A549 (cell line): ENCODE data around the gene PYROXD2. TPM values are rescaled to one million over a fixed set of nuclear protein-coding genes. Genes with fewer than 3 reads are reported as not detected.

Source experiments
- ATAC-seq, 2 experiments: fragments of 200-7000 bp in 1 of 2; fragments of >200 bp in 1 of 2; cut with Nextera tagmentation in 1 of 2; cut with Tn5 transposase in 1 of 2; 3 replicates each; pipeline versions ENCODE4 v1.8.0 to v1.9.1; 2018 to 2020; ENCODE audit warnings: mild to moderate bottlenecking in 1 of 2, moderate library complexity in 1 of 2
- CTCF ChIA-PET: fragments of 300-600 bp; sonication (Branson Sonifier 250); formaldehyde crosslinking; extraction: SDS; loops from one replicate; lab custom pipeline; 2021; ENCODE audit warnings: antibody characterized with exemption, inconsistent platforms; lab: Yijun Ruan, JAX
- POLR2A ChIA-PET: fragments of 350-600 bp; formaldehyde crosslinking; extraction: SDS; loops from one replicate; lab custom pipeline; 2021; ENCODE audit warnings: antibody characterized with exemption, inconsistent platforms; lab: Yijun Ruan, JAX
- DNase-seq, 2 experiments: peaks; one replicate each; pipeline versions ENCODE4 v3.0.0 to v3.0.0-alpha.2; 2011 to 2016; ENCODE audit warnings: low read depth in 1 of 2, low spot score in 1 of 2
- FAIRE-seq: peaks from 2 replicates; lab custom pipeline; 2011; peaks lifted over from hg19 to GRCh38; lab: Jason Lieb, UNC
- H3K27ac ChIP-seq, 2 experiments: fragments of >200 bp; sonication (Bioruptor Twin); formaldehyde crosslinking; 3 replicates each; pipeline ENCODE4 v1.5.1; 2016 to 2017
- H3K4me1 ChIP-seq: fragments of >200 bp; sonication (Bioruptor Twin); formaldehyde crosslinking; 3 replicates; pipeline ENCODE4 v1.6.1; 2016
- H3K4me2 ChIP-seq: fragments of >200 bp; sonication (Bioruptor Twin); formaldehyde crosslinking; 3 replicates; pipeline ENCODE4 v1.6.1; 2016
- H3K4me3 ChIP-seq: fragments of >200 bp; sonication (Bioruptor Twin); formaldehyde crosslinking; 3 replicates; pipeline ENCODE4 v1.5.1; 2016
- H3K9me3 ChIP-seq: fragments of >200 bp; sonication (Bioruptor Twin); formaldehyde crosslinking; 3 replicates; pipeline ENCODE4 v1.6.1; 2016
- ATOH8 ChIP-seq: fragments of 250-450 bp; sonication (Bioruptor Pico); IDR thresholded peaks from 2 replicates; pipeline ENCODE4 v1.5.0; 2020; ENCODE audit warnings: low read depth, mild to moderate bottlenecking, moderate library complexity
- CEBPB ChIP-seq, 2 experiments: fragments of >200 bp in 1 of 2; sonication (Bioruptor Twin) in 1 of 2; formaldehyde crosslinking in 1 of 2; IDR thresholded peaks; 2 replicates each; pipeline ENCODE4 v1.6.1; 2012 to 2016
- CHD2 ChIP-seq: fragments of 150-350 bp; IDR thresholded peaks from 2 replicates; pipeline ENCODE4 v1.6.1; 2014; ENCODE audit warnings: low read length; ENCODE audit not compliant: partially characterized antibody
- E2F6 ChIP-seq: IDR thresholded peaks from 2 replicates; pipeline ENCODE4 v1.6.1; 2012; ENCODE audit warnings: low read depth, borderline replicate concordance
- EHF ChIP-seq: fragments of 250-450 bp; sonication (Bioruptor Pico); IDR thresholded peaks from 2 replicates; pipeline ENCODE4 v1.5.0; 2020; ENCODE audit warnings: mild to moderate bottlenecking
- ELK1 ChIP-seq: fragments of 150-350 bp; IDR thresholded peaks from 2 replicates; pipeline ENCODE4 v1.6.1; 2014; ENCODE audit warnings: low read depth, mild to moderate bottlenecking, low read length
- EP300 ChIP-seq, 2 experiments: fragments of >200 bp; sonication (Bioruptor Twin); formaldehyde crosslinking; IDR thresholded peaks; 2 replicates in 1 of 2; 3 replicates in 1 of 2; pipeline ENCODE4 v1.6.1; 2016 to 2017
- FOSL2 ChIP-seq, 2 experiments: fragments of 450-650 bp in 1 of 2; fragments of >200 bp in 1 of 2; sonication (Bioruptor Twin) in 1 of 2; formaldehyde crosslinking; IDR thresholded peaks; 2 replicates each; pipeline versions ENCODE4 v1.5.0 to v1.6.1; 2016 to 2020; ENCODE audit warnings: mild to moderate bottlenecking in 1 of 2, moderate library complexity in 1 of 2
- FOXS1 ChIP-seq: fragments of 250-450 bp; sonication (Bioruptor Pico); IDR thresholded peaks from 2 replicates; pipeline ENCODE4 v1.5.0; 2020; ENCODE audit warnings: mild to moderate bottlenecking, moderate library complexity
- HDAC2 ChIP-seq: fragments of 200-600 bp; sonication (generic); IDR thresholded peaks from 2 replicates; pipeline ENCODE4 v1.6.1; 2016
- HEYL ChIP-seq: fragments of 250-450 bp; sonication (Bioruptor Pico); IDR thresholded peaks from 2 replicates; pipeline ENCODE4 v1.8.0; 2021; ENCODE audit warnings: mild to moderate bottlenecking, moderate library complexity
- HOXA7 ChIP-seq: fragments of 250-450 bp; sonication (Bioruptor Pico); IDR thresholded peaks from 2 replicates; pipeline ENCODE4 v1.5.0; 2020; ENCODE audit warnings: mild to moderate bottlenecking, moderate library complexity
- JUN ChIP-seq, 2 experiments: fragments of >200 bp; sonication (Bioruptor Twin); formaldehyde crosslinking; IDR thresholded peaks; 2 replicates in 1 of 2; 3 replicates in 1 of 2; pipeline ENCODE4 v1.6.1; 2016 to 2017
- KDM1A ChIP-seq: fragments of 200-600 bp; sonication (generic); IDR thresholded peaks from 2 replicates; pipeline ENCODE4 v1.6.1; 2016; ENCODE audit warnings: low read depth, mild to moderate bottlenecking
- MYC ChIP-seq: IDR thresholded peaks from 2 replicates; pipeline ENCODE4 v1.6.1; 2012; ENCODE audit warnings: mild to moderate bottlenecking, inconsistent platforms, low read length, improper control_type of control experiment, borderline replicate concordance
- NR3C1 ChIP-seq: fragments of >200 bp; sonication (Bioruptor Twin); formaldehyde crosslinking; IDR thresholded peaks from 3 replicates; pipeline ENCODE4 v1.6.1; 2017
- RAD21 ChIP-seq, 2 experiments: fragments of >200 bp in 1 of 2; sonication (Bioruptor Twin) in 1 of 2; formaldehyde crosslinking in 1 of 2; IDR thresholded peaks in 1 of 2; conservative IDR thresholded peaks in 1 of 2; 2 replicates in 1 of 2; 3 replicates in 1 of 2; pipeline ENCODE4 v1.6.1; 2012 to 2018; ENCODE audit warnings: inconsistent platforms in 1 of 2
- RCOR1 ChIP-seq: fragments of 150-350 bp; IDR thresholded peaks from 2 replicates; pipeline ENCODE4 v1.6.1; 2014; ENCODE audit warnings: antibody characterized with exemption, low read length, low read depth
- RNF2 ChIP-seq: fragments of 200-600 bp; sonication (generic); IDR thresholded peaks from 2 replicates; pipeline ENCODE4 v1.6.1; 2016; ENCODE audit warnings: low read depth, mild to moderate bottlenecking, antibody characterized with exemption, moderate library complexity, borderline replicate concordance
- TFCP2L1 ChIP-seq: fragments of 250-450 bp; sonication (Bioruptor Pico); IDR thresholded peaks from 2 replicates; pipeline ENCODE4 v1.5.0; 2021; ENCODE audit warnings: mild to moderate bottlenecking
- TP53 ChIP-seq: fragments of 250-450 bp; sonication (Bioruptor Pico); IDR thresholded peaks from 2 replicates; pipeline ENCODE4 v1.5.0; 2021; ENCODE audit warnings: mild to moderate bottlenecking, moderate library complexity
- ZFP36 ChIP-seq: fragments of 450-650 bp; IDR thresholded peaks from 2 replicates; pipeline ENCODE4 v1.6.1; 2014; ENCODE audit warnings: borderline replicate concordance; ENCODE audit not compliant: partially characterized antibody
- WGBS: methylation state at CpG from one replicate; pipeline ENCODE4 v1.1.6; 2017; ENCODE audit errors: missing lambda C conversion rate; 5-methylcytosine and 5-hydroxymethylcytosine counted together
- polyA plus RNA-seq, 4 experiments: library from polyadenylated mRNA; depleted of rRNA in 3 of 4; stranded (reverse); fragments of >200 nt; fragmentation: RNase III in 1 of 4; extraction: RNeasy Plus Mini Kit Qiagen cat#74134 plus additional on column Dnase treatment in 1 of 4; gene quantifications; 2 replicates in 3 of 4; 3 replicates in 1 of 4; pipeline ENCODE4 v1.2.3, GENCODE V29; 2011 to 2017
- TF ChIP-seq, protein P1 (sequence below): fragments of >200 bp; sonication (Bioruptor Twin); formaldehyde crosslinking; IDR thresholded peaks from 3 replicates; pipeline ENCODE4 v1.6.1; 2016
- TF ChIP-seq, protein P2 (sequence below): fragments of >200 bp; sonication (Bioruptor Twin); formaldehyde crosslinking; IDR thresholded peaks from 3 replicates; pipeline ENCODE4 v1.5.1; 2016

Gene PYROXD2
- polyA plus RNA-seq, 2 of the 4 experiments (the other 2 are of a cell fraction) = 4.6 to 6.3 TPM

- DNase-seq (no peak), ATAC-seq (no peak), FAIRE-seq (no peak)
- no peaks in the 10 kb centered on the region for H3K9me3 ChIP-seq
- TF ChIP-seq ATOH8 (CRISPR knock-in tag) (no peak), KDM1A (no peak), E2F6 (no peak), ZFP36 (no peak), TP53 (CRISPR knock-in tag) (no peak), FOXS1 (no peak), EHF (no peak), EP300 (IDR thresholded peaks at IDR 0.05) (no peak), HDAC2 (no peak), TFCP2L1 (no peak), RAD21 (conservative IDR thresholded peaks at IDR 0.05 in 1 of 2, IDR thresholded peaks at IDR 0.05 in 1 of 2) (no peak)
- TF ChIP-seq, protein P1, sequence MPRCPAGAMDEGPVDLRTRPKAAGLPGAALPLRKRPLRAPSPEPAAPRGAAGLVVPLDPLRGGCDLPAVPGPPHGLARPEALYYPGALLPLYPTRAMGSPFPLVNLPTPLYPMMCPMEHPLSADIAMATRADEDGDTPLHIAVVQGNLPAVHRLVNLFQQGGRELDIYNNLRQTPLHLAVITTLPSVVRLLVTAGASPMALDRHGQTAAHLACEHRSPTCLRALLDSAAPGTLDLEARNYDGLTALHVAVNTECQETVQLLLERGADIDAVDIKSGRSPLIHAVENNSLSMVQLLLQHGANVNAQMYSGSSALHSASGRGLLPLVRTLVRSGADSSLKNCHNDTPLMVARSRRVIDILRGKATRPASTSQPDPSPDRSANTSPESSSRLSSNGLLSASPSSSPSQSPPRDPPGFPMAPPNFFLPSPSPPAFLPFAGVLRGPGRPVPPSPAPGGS = no peak
- ChIA-PET CTCF (interaction anchor here (0.9 to 1.1 kb wide), 2 partner anchors 14 to 21 kb away, joined by 3 to 4 read pairs; no protein-coding TSS in a partner anchor), POLR2A (no interaction called here)
- 43% methylated on average over 2 of the region's 2 CpGs for WGBS
- H3K27ac ChIP-seq = no peak overlapping the region
- peaks cover 6% of the 10 kb centered on the region; the same call in 1 of the 3 replicates for H3K4me1 ChIP-seq
- H3K4me3 ChIP-seq = no peak overlapping the region
- no peak overlapping the region for H3K4me2 ChIP-seq
Measured at GRCh38 chr10:98377001-98377400, 38.0 kb downstream of the PYROXD2 start.

DNA sequence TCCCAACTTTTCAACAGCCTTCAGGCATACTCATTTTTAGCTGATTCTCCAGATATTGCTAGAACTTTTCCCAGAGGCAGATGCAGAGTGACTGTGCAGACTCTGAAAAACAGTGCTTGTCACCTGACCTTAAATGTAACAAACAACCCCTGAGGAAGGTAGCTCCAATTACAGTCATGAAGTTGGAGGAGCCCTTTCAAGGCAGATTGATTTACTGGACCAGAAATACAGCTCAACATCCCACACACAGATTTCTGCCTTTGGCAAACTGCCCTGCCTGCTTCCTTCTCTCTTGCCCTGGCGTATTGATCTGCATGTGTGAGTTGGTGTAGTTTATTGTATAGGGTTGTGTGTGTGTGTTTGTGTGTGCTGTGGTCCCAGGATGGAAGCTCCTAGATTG lies 38.5 kb downstream of the PYROXD2 start:
- ChIA-PET POLR2A (no interaction called here), CTCF (interaction anchor here (0.9 to 1.1 kb wide), 2 partner anchors 13 to 22 kb away, joined by 3 to 4 read pairs; no protein-coding TSS in a partner anchor)
- FAIRE-seq = no peak
- Histone ChIP-seq H3K4me1 (peaks cover 6% of the 10 kb centered on the region; the same call in 1 of the 3 replicates), H3K27ac (no peak overlapping the region), H3K4me3 (no peak overlapping the region), H3K9me3 (no peaks in the 10 kb centered on the region), H3K4me2 (no peak overlapping the region)
- 75% methylated on average over 1 of the region's 1 CpG for WGBS
- TF ChIP-seq TFCP2L1 (no peak), MYC (no peak), ZFP36 (no peak), RCOR1 (no peak)
- ATAC-seq = no peak
- DNase-seq = no peak

DNA sequence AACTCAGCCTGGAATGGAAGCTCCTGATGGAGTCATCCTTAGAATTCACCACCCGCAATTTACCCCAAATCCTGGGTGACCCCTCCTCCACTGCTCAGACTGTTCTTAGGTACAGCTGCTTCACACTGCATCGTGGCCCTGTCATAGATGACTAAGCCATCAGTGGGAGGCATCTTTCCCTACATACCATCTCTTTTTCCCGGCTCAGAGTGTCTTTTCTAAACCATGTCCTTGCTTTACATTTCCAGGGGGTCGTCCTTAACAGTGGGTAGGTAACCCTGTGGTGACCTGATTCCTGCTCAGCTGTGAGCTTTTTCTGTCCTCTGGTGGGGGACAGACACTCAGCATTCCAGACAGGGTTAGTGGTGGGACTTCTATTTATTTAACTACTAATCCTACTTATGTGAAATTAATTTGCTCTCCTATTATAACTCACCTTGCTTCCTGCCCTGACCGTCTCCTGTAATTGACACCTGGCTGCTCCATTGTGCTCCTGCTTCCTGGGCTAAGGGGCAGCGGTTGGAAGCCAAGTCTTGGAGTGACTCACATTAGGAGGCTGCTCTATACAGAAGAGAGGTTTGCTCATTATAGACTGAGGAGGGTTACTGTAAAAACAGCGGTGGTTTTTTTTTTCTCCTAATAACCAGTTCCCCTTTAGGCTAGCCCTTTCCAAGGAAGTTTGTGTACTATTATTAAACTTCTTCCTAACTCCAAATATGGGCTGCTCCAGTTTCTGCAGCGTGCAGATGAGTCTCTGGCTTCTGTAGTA lies 40.6 kb downstream of the PYROXD2 start:
- CTCF ChIA-PET = interaction anchor here (0.6 to 1.0 kb wide), 2 partner anchors 52 to 197 kb away, joined by 3 read pairs; no protein-coding TSS in a partner anchor
- Histone ChIP-seq H3K9me3 (no peaks in the 10 kb centered on the region), H3K4me1 (peaks cover 6% of the 10 kb centered on the region; the same call in 1 of the 3 replicates), H3K27ac (no peak overlapping the region), H3K4me2 (no peak overlapping the region), H3K4me3 (no peak overlapping the region)
- TF ChIP-seq HEYL (CRISPR knock-in tag) (no peak), NR3C1 (no peak), HOXA7 (CRISPR knock-in tag) (no peak), FOSL2 (IDR thresholded peaks at IDR 0.05) (no peak), FOSL2 (CRISPR knock-in tag; IDR thresholded peaks at IDR 0.05) (no peak), CEBPB (IDR thresholded peaks at IDR 0.05) (no peak), CHD2 (no peak), JUN (IDR thresholded peaks at IDR 0.05) (no peak), ELK1 (no peak), RNF2 (no peak)
- TF ChIP-seq, protein P2, sequence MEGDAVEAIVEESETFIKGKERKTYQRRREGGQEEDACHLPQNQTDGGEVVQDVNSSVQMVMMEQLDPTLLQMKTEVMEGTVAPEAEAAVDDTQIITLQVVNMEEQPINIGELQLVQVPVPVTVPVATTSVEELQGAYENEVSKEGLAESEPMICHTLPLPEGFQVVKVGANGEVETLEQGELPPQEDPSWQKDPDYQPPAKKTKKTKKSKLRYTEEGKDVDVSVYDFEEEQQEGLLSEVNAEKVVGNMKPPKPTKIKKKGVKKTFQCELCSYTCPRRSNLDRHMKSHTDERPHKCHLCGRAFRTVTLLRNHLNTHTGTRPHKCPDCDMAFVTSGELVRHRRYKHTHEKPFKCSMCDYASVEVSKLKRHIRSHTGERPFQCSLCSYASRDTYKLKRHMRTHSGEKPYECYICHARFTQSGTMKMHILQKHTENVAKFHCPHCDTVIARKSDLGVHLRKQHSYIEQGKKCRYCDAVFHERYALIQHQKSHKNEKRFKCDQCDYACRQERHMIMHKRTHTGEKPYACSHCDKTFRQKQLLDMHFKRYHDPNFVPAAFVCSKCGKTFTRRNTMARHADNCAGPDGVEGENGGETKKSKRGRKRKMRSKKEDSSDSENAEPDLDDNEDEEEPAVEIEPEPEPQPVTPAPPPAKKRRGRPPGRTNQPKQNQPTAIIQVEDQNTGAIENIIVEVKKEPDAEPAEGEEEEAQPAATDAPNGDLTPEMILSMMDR = no peak
- DNase-seq (no peak), ATAC-seq (peak; percentile 54 to 60; a peak in 4 of 6 replicates), FAIRE-seq (no peak)
- 43% methylated on average over 8 of the region's 8 CpGs for WGBS
- POLR2A ChIA-PET = no interaction called here
